ENCODE data around the gene HOXA4. TPM values are rescaled to one million over a fixed set of nuclear protein-coding genes. Genes with fewer than 3 reads are reported as not detected.

Gene HOXA4
- polyA plus RNA-seq, 3 donors = 0.48 TPM; not detected in 2

- Mint-ChIP-seq H3K36me3 (no peaks in the 10 kb centered on the region), H3K27ac (no peak overlapping the region), H3K4me3 (no peak overlapping the region), H3K4me1 (peaks cover 2% of the 10 kb centered on the region), H3K9me3 (peaks cover 0 to 4% (median 1%) of the 10 kb centered on the region in 7 donors), H3K27me3 (ENCODE audit: low read depth in 3 of 3) (peaks cover 2 to 5% (median 3%) of the 10 kb centered on the region in 3 donors)
- 97% methylated on average over 37 of the region's 45 CpGs for WGBS (ENCODE audit: insufficient coverage)
- Histone ChIP-seq H3K79me2 (ENCODE audit: insufficient read depth, low read length) (no peaks in the 10 kb centered on the region), H3K27ac (ENCODE audit: low read depth in 1 of 2, low read length in 2 of 2) (no peak overlapping the region), H3K4me3 (replicated peaks in 1 of 3; ENCODE audit: low read depth in 2 of 3, low read length in 3 of 3) (no peak overlapping the region), H2AFZ (ENCODE audit: insufficient read depth, low read depth, low read length, poor library complexity, severe bottlenecking) (no peak overlapping the region), H3K36me3 (replicated peaks in 1 of 2; ENCODE audit: control insufficient read depth in 1 of 2, insufficient read depth in 2 of 2, low read length in 2 of 2) (no peaks in the 10 kb centered on the region), H3K9ac (ENCODE audit: insufficient read depth, low read length, poor library complexity, severe bottlenecking) (no peak overlapping the region), H3K9me3 (replicated peaks in 1 of 2; ENCODE audit: control insufficient read depth in 1 of 2, insufficient read depth in 1 of 2, low read length in 2 of 2) (no peaks in the 10 kb centered on the region), H3K4me2 (replicated peaks; ENCODE audit: extremely low read depth, low read length, poor library complexity, severe bottlenecking) (no peak overlapping the region), H4K20me1 (ENCODE audit: insufficient read depth, low read length) (no peaks in the 10 kb centered on the region), H3K27me3 (ENCODE audit: control insufficient read depth in 2 of 2, insufficient read depth in 2 of 2, low read length in 2 of 2) (no peaks in the 10 kb centered on the region), H3K4me1 (ENCODE audit: control insufficient read depth in 1 of 2, insufficient read depth in 2 of 2, low read length in 2 of 2) (no peaks in the 10 kb centered on the region)
- no peak for TF ChIP-seq CTCF (IDR thresholded peaks at IDR 0.05)
- DNase-seq = no peak
- intact Hi-C loops (cut with micrococcal nuclease) = no loop called here
Observed at GRCh38 chr7:27115221-27116026, 15.1 kb downstream of the HOXA4 start.

- intact Hi-C loops (cut with micrococcal nuclease) = no loop called here
- Mint-ChIP-seq H3K36me3 (no peaks in the 10 kb centered on the region), H3K27me3 (ENCODE audit: low read depth in 3 of 3) (peaks cover 2 to 3% (median 3%) of the 10 kb centered on the region in 3 donors), H3K4me3 (no peak overlapping the region), H3K4me1 (peaks cover 2% of the 10 kb centered on the region), H3K9me3 (peaks cover 0 to 4% (median 1%) of the 10 kb centered on the region in 7 donors), H3K27ac (no peak overlapping the region)
- Histone ChIP-seq H3K27ac (ENCODE audit: low read depth in 1 of 2, low read length in 2 of 2) (no peak overlapping the region), H2AFZ (ENCODE audit: insufficient read depth, low read depth, low read length, poor library complexity, severe bottlenecking) (no peak overlapping the region), H3K4me2 (replicated peaks; ENCODE audit: extremely low read depth, low read length, poor library complexity, severe bottlenecking) (no peak overlapping the region), H3K9me3 (replicated peaks in 1 of 2; ENCODE audit: control insufficient read depth in 1 of 2, insufficient read depth in 1 of 2, low read length in 2 of 2) (no peaks in the 10 kb centered on the region), H3K36me3 (replicated peaks in 1 of 2; ENCODE audit: control insufficient read depth in 1 of 2, insufficient read depth in 2 of 2, low read length in 2 of 2) (no peaks in the 10 kb centered on the region), H3K79me2 (ENCODE audit: insufficient read depth, low read length) (no peaks in the 10 kb centered on the region), H3K27me3 (ENCODE audit: control insufficient read depth in 2 of 2, insufficient read depth in 2 of 2, low read length in 2 of 2) (no peaks in the 10 kb centered on the region), H3K4me1 (ENCODE audit: control insufficient read depth in 1 of 2, insufficient read depth in 2 of 2, low read length in 2 of 2) (no peaks in the 10 kb centered on the region), H3K9ac (ENCODE audit: insufficient read depth, low read length, poor library complexity, severe bottlenecking) (no peak overlapping the region), H4K20me1 (ENCODE audit: insufficient read depth, low read length) (no peaks in the 10 kb centered on the region), H3K4me3 (replicated peaks in 1 of 3; ENCODE audit: low read depth in 2 of 3, low read length in 3 of 3) (no peak overlapping the region)
- no peak for TF ChIP-seq CTCF (IDR thresholded peaks at IDR 0.05)
- no peak for DNase-seq
- 98% methylated on average over 4 of the region's 6 CpGs for WGBS (ENCODE audit: insufficient coverage)
Observed at GRCh38 chr7:27114881-27115220, 15.7 kb downstream of the HOXA4 start.
